ENCODE results near the gene NPAS3. TPM values are rescaled to one million over a fixed set of nuclear protein-coding genes. Genes with fewer than 3 reads are reported as not detected.

NPAS3 gene
- total and polyA plus RNA-seq, 2 of the 8 experiments (the other 6 are each of a cell fraction or from before 2014, with no cell fraction given) = 0.11 to 0.60 TPM

GRCh38 chr14:33386781-33387180 is 448.1 kb downstream of the NPAS3 start:
- no peak overlapping the region for H2BK120ac ChIP-seq (replicated peaks; ENCODE audit: low read depth, low read length)
- no peak overlapping the region for H3K56ac ChIP-seq (replicated peaks; ENCODE audit: insufficient read length, low read depth, low read length)
- CTCF ChIA-PET (ENCODE audit: partially characterized antibody) = interaction anchor here (0.5 kb wide), 1 partner anchor 541 kb away, joined by 3 read pairs; no protein-coding TSS in a partner anchor
- no peaks in the 10 kb centered on the region for H3K36me3 ChIP-seq (ENCODE audit: control insufficient read depth in 2 of 4, insufficient read depth in 4 of 4, low read length in 3 of 4)
- no peaks in the 10 kb centered on the region for H3K79me2 ChIP-seq (ENCODE audit: control insufficient read depth in 1 of 2, insufficient read depth in 2 of 2, low read length in 2 of 2)
- no peak overlapping the region for H3K18ac ChIP-seq (ENCODE audit: extremely low read depth, low read length)
- H3K4me3 ChIP-seq (ENCODE audit: extremely low read depth in 1 of 4, insufficient read depth in 2 of 4, low read depth in 3 of 4, low read length in 4 of 4) = no peak overlapping the region
- FAIRE-seq = no peak
- H3K4me2 ChIP-seq (ENCODE audit: insufficient read depth in 1 of 2, low read depth in 2 of 2, low read length in 2 of 2) = no peak overlapping the region
- H2BK20ac ChIP-seq (ENCODE audit: low read length) = no peak overlapping the region
- H2BK5ac ChIP-seq (ENCODE audit: low read depth, low read length) = no peak overlapping the region
- H4K8ac ChIP-seq (ENCODE audit: extremely low read depth, insufficient read depth, low read length) = no peak overlapping the region
- H3K23me2 ChIP-seq (ENCODE audit: low read depth, low read length) = no peaks in the 10 kb centered on the region
- DNase-seq (ENCODE audit: low read depth in 1 of 2, low spot score in 2 of 2) = no peak
- no peak overlapping the region for H2AFZ ChIP-seq (ENCODE audit: low read length)
- no peak overlapping the region for H2BK12ac ChIP-seq (ENCODE audit: low read depth, low read length)
- H4K91ac ChIP-seq (replicated peaks; ENCODE audit: insufficient read length, low read length) = no peak overlapping the region
- H2AK5ac ChIP-seq (ENCODE audit: low read depth, low read length) = no peak overlapping the region
- no peak overlapping the region for H4K5ac ChIP-seq (ENCODE audit: insufficient read length, low read depth, low read length)
- no peaks in the 10 kb centered on the region for H4K20me1 ChIP-seq (replicated peaks in 1 of 2; ENCODE audit: control insufficient read depth in 1 of 2, insufficient read depth in 2 of 2, low read length in 2 of 2)
- no peaks in the 10 kb centered on the region for H3K27me3 ChIP-seq (replicated peaks in 1 of 4; ENCODE audit: control insufficient read depth in 3 of 4, extremely low read depth in 1 of 4, insufficient read depth in 3 of 4, low read length in 3 of 4)
- H2BK15ac ChIP-seq (ENCODE audit: low read length) = no peak overlapping the region
- H3K9me3 ChIP-seq (ENCODE audit: insufficient read depth in 2 of 2, low read depth in 1 of 2, low read length in 1 of 2) = no peaks in the 10 kb centered on the region
- H3K14ac ChIP-seq (ENCODE audit: insufficient read length) = no peak overlapping the region
- H3K9ac ChIP-seq (replicated peaks in 1 of 4; ENCODE audit: extremely low read depth in 1 of 4, low read depth in 3 of 4, low read length in 3 of 4) = no peak overlapping the region
- no peak overlapping the region for H3K23ac ChIP-seq (ENCODE audit: insufficient read length)
- H3K4me1 ChIP-seq (replicated peaks in 1 of 4; ENCODE audit: control insufficient read depth in 3 of 4, insufficient read depth in 4 of 4, low read length in 3 of 4) = no peaks in the 10 kb centered on the region
- 90% methylated on average over 3 of the region's 3 CpGs; no CpG with 5 or more reads in 1 of the 2 experiments for WGBS, 2 experiments (ENCODE audit: extremely low coverage in 1 of 2, insufficient coverage in 1 of 2, insufficient read length in 1 of 2, insufficient replicate concordance in 2 of 2, low coverage in 1 of 2, low lambda C conversion rate in 2 of 2, missing lambda C conversion rate in 1 of 2)
- no peak overlapping the region for H3K4ac ChIP-seq (replicated peaks; ENCODE audit: insufficient read length, low read depth, low read length)
- H3K79me1 ChIP-seq (ENCODE audit: low read depth, low read length) = no peaks in the 10 kb centered on the region
- no peak overlapping the region for H3K27ac ChIP-seq (ENCODE audit: low read depth, low read length)
- POLR2A ChIA-PET (ENCODE audit: partially characterized antibody) = interaction anchor here (0.6 kb wide), 1 partner anchor 268 kb away, joined by 4 read pairs; no protein-coding TSS in a partner anchor
- TF ChIP-seq EZH2 (IDR thresholded peaks at IDR 0.05; ENCODE audit: low read depth, low read length, severe bottlenecking) = no peak
- no peak for TF ChIP-seq ZNF274 (IDR thresholded peaks at IDR 0.05; ENCODE audit: borderline replicate concordance, extremely low read depth, low read length)
- no peak for TF ChIP-seq SP4 (IDR thresholded peaks at IDR 0.05; ENCODE audit: low read length)
- TF ChIP-seq MAFK (IDR thresholded peaks at IDR 0.05; ENCODE audit: low read depth, low read length) = no peak
- no peak for TF ChIP-seq CTCF (IDR thresholded peaks at IDR 0.05; ENCODE audit: control extremely low read depth in 1 of 3, insufficient read depth in 1 of 3, low read depth in 1 of 3, low read length in 3 of 3)
- no peak for TF ChIP-seq CHD1 (IDR thresholded peaks at IDR 0.05; ENCODE audit: low read depth, low read length)
- no peak for TF ChIP-seq CTBP2 (IDR thresholded peaks at IDR 0.05; ENCODE audit: borderline replicate concordance, insufficient read depth, insufficient read length, low read length)
- no peak for TF ChIP-seq NRF1 (IDR thresholded peaks at IDR 0.05; ENCODE audit: low read depth, low read length)
- TF ChIP-seq BACH1 (IDR thresholded peaks at IDR 0.05; ENCODE audit: low read length) = no peak
- no peak for TF ChIP-seq SIN3A (conservative IDR thresholded peaks at IDR 0.05 in 1 of 2, IDR thresholded peaks at IDR 0.05 in 1 of 2; ENCODE audit: low read depth in 1 of 2, low read length in 2 of 2)
- no peak for TF ChIP-seq NANOG (IDR thresholded peaks at IDR 0.05; ENCODE audit: insufficient read depth, low read depth, low read length, poor library complexity, severe bottlenecking)
- TF ChIP-seq SIRT6 (IDR thresholded peaks at IDR 0.05; ENCODE audit: low read length) = no peak

All from H1 (cell line).